Right lobe of liver (tissue), 4 donors: ENCODE results near the gene FASTK.

Experiments used
- POLR2A ChIP-seq: fragments of 450-650 bp; IDR thresholded peaks from one replicate; pipeline ENCODE4 v1.6.1; 2017; ENCODE audit warnings: antibody characterized with exemption, mild to moderate bottlenecking
- TF ChIP-seq, protein P1 (sequence below), 4 donors: fragments of 200-600 bp in 3 of 4; fragments of 450-650 bp in 1 of 4; IDR thresholded peaks; one replicate each; pipeline versions ENCODE4 v1.5.1 to v1.8.0; 2016 to 2022; ENCODE audit warnings: antibody characterized with exemption in 4 of 4, mild to moderate bottlenecking in 2 of 4
- donor health status: DM: no; HTN: no; CAD: no.
- donor health status: DM: no; HTN: no; CAD: no.
- donor health status: DM: no; HTN: yes; CAD: no.

- no peak for TF ChIP-seq POLR2A
- TF ChIP-seq, protein P1, sequence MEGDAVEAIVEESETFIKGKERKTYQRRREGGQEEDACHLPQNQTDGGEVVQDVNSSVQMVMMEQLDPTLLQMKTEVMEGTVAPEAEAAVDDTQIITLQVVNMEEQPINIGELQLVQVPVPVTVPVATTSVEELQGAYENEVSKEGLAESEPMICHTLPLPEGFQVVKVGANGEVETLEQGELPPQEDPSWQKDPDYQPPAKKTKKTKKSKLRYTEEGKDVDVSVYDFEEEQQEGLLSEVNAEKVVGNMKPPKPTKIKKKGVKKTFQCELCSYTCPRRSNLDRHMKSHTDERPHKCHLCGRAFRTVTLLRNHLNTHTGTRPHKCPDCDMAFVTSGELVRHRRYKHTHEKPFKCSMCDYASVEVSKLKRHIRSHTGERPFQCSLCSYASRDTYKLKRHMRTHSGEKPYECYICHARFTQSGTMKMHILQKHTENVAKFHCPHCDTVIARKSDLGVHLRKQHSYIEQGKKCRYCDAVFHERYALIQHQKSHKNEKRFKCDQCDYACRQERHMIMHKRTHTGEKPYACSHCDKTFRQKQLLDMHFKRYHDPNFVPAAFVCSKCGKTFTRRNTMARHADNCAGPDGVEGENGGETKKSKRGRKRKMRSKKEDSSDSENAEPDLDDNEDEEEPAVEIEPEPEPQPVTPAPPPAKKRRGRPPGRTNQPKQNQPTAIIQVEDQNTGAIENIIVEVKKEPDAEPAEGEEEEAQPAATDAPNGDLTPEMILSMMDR (IDR thresholded peaks at IDR 0.05), result no peak
These were observed 10.6 kb downstream of the FASTK start for GRCh38 chr7:151069841-151070573.
